K562 (cell line): ENCODE results near the gene RNPEPL1. TPM values are rescaled to one million over a fixed set of nuclear protein-coding genes. Genes with fewer than 3 reads are reported as not detected.
"Not testable (repeated sequence)": the region's sequence is repeated elsewhere in the genome, so short reads cannot be mapped to it uniquely, and the experiment has no call there.

Source experiments
- ATAC-seq: fragments of 200-7000 bp; cut with Tn5 transposase; 3 replicates; pipeline ENCODE4 v1.9.1; 2020; ENCODE audit warnings: moderate library complexity
- BruUV-seq: library from RNA; stranded (reverse); fragments of 400-500 nt; replicated peaks from 2 replicates; lab custom pipeline; 2021; lab: Mats Ljungman, UMichigan
- CTCF ChIA-PET: fragments of 300-600 bp; formaldehyde crosslinking; extraction: SDS; loops from one replicate; lab custom pipeline; 2021; ENCODE audit warnings: low intra/inter-chr PET ratio; lab: Yijun Ruan, JAX
- POLR2A ChIA-PET: fragments of 300-600, 350-650 bp; sonication (Branson Sonifier 250); formaldehyde crosslinking; extraction: SDS; loops from one replicate; lab custom pipeline; 2021; ENCODE audit warnings: antibody characterized with exemption, inconsistent platforms; lab: Yijun Ruan, JAX
- DNase-seq, 4 experiments: peaks; one replicate each; pipeline versions ENCODE4 v3.0.0 to v3.0.0-alpha.2; 2011 to 2018; ENCODE audit warnings: low spot score in 3 of 4, mixed read lengths in 3 of 4; ENCODE audit errors: extremely low read depth in 1 of 4
- FAIRE-seq: peaks from 2 replicates; lab custom pipeline; 2011; peaks lifted over from hg19 to GRCh38; lab: Jason Lieb, UNC
- H2AFZ ChIP-seq: 2 replicates; pipeline ENCODE4 v1.6.0; 2011; ENCODE audit warnings: low read depth, low read length, control low read depth, inconsistent platforms
- H3K27ac ChIP-seq: fragments of 200-600 bp; 3 replicates; pipeline ENCODE4 v1.8.0; 2011; ENCODE audit warnings: low read depth, mild to moderate bottlenecking, control low read depth, inconsistent platforms, low read length, moderate library complexity, mixed read lengths; ENCODE audit errors: extremely low read depth
- H3K27me3 ChIP-seq, 2 experiments: fragments of 300-600 bp in 1 of 2; 2 replicates in 1 of 2; 3 replicates in 1 of 2; pipeline versions ENCODE4 v1.6.0 to v1.8.0; 2011; ENCODE audit warnings: inconsistent platforms in 2 of 2, low read length in 2 of 2, mild to moderate bottlenecking in 1 of 2, mixed read lengths in 1 of 2, moderate library complexity in 1 of 2; ENCODE audit not compliant: control insufficient read depth in 2 of 2, insufficient read depth in 2 of 2
- H3K36me3 ChIP-seq: fragments of 300-600 bp; 3 replicates; pipeline ENCODE4 v1.8.0; 2011; ENCODE audit warnings: mild to moderate bottlenecking, low read length, inconsistent platforms; ENCODE audit not compliant: control insufficient read depth, insufficient read depth
- H3K4me1 ChIP-seq, 2 experiments: fragments of 200-600 bp in 1 of 2; replicated peaks in 1 of 2; 2 replicates in 1 of 2; 3 replicates in 1 of 2; pipeline versions ENCODE4 v1.5.1 to v1.8.0; 2011; ENCODE audit warnings: inconsistent platforms in 2 of 2, low read length in 2 of 2, mild to moderate bottlenecking in 1 of 2, mixed read lengths in 1 of 2, moderate library complexity in 1 of 2; ENCODE audit not compliant: control insufficient read depth in 2 of 2, insufficient read depth in 2 of 2
- H3K4me2 ChIP-seq: 2 replicates; pipeline ENCODE4 v1.6.1; 2011; ENCODE audit warnings: low read length, control low read depth, inconsistent platforms, mixed read lengths; ENCODE audit not compliant: insufficient read depth
- H3K4me3 ChIP-seq: fragments of 200-600 bp; sonication (generic), shearing (Covaris generic); 2 replicates; pipeline ENCODE4 v1.5.1; 2016; ENCODE audit warnings: control low read depth, inconsistent platforms
- H3K79me2 ChIP-seq: fragments of 200-600 bp; 3 replicates; pipeline ENCODE4 v1.8.0; 2011; ENCODE audit warnings: low read length, inconsistent platforms; ENCODE audit not compliant: control insufficient read depth, insufficient read depth
- H3K9ac ChIP-seq, 2 experiments: 2 replicates each; pipeline versions ENCODE4 v1.6.0 to v1.6.1; 2011; ENCODE audit warnings: low read depth in 2 of 2, low read length in 2 of 2, control low read depth in 1 of 2, inconsistent platforms in 1 of 2, mild to moderate bottlenecking in 1 of 2, mixed read lengths in 1 of 2; ENCODE audit not compliant: insufficient read depth in 1 of 2
- H3K9me1 ChIP-seq: one replicate; pipeline ENCODE4 v1.6.0; 2011; ENCODE audit warnings: inconsistent platforms, mild to moderate bottlenecking, low read length, moderate library complexity; ENCODE audit not compliant: control insufficient read depth, insufficient read depth
- H3K9me3 ChIP-seq: replicated peaks from 2 replicates; pipeline ENCODE4 v1.5.1; 2011; ENCODE audit warnings: low read depth, low read length, inconsistent platforms; ENCODE audit not compliant: control insufficient read depth, insufficient read depth
- H4K20me1 ChIP-seq: replicated peaks from 2 replicates; pipeline ENCODE4 v1.6.1; 2011; ENCODE audit warnings: low read length, inconsistent platforms, mixed read lengths; ENCODE audit not compliant: control insufficient read depth, insufficient read depth
- ARID2 ChIP-seq: fragments of 450-650 bp; IDR thresholded peaks from 2 replicates; pipeline ENCODE4 v1.6.1; 2017; ENCODE audit warnings: antibody characterized with exemption, mild to moderate bottlenecking
- CBX3 ChIP-seq, 2 experiments: IDR thresholded peaks; 1 replicate in 1 of 2; 2 replicates in 1 of 2; pipeline ENCODE4 v1.6.1; 2012; ENCODE audit warnings: inconsistent platforms in 2 of 2, low read length in 2 of 2, borderline replicate concordance in 1 of 2, control low read depth in 1 of 2
- DNMT1 ChIP-seq: fragments of 450-650 bp; IDR thresholded peaks from 2 replicates; pipeline ENCODE4 v1.6.1; 2016; ENCODE audit warnings: antibody characterized with exemption, mild to moderate bottlenecking
- E2F3 ChIP-seq: fragments of 250-450 bp; sonication (Bioruptor Pico); IDR thresholded peaks from 2 replicates; pipeline ENCODE4 v1.4.0; 2020; ENCODE audit warnings: mild to moderate bottlenecking
- FOSL1 ChIP-seq: fragments of 200-800 bp; sonication (Bioruptor generic); conservative IDR thresholded peaks from 2 replicates; pipeline ENCODE4 v1.6.1; 2016; ENCODE audit warnings: missing genetic modification characterization, missing compliant biosample characterization
- GTF2F1 ChIP-seq: IDR thresholded peaks from 2 replicates; pipeline ENCODE4 v1.6.1; 2011; ENCODE audit warnings: low read depth, low read length, improper control_type of control experiment
- MAZ ChIP-seq, 2 experiments: fragments of 450-650 bp in 1 of 2; sonication (generic) in 1 of 2; formaldehyde crosslinking; IDR thresholded peaks in 1 of 2; conservative IDR thresholded peaks in 1 of 2; 2 replicates each; pipeline versions ENCODE4 v1.4.0 to v1.5.0; 2020; ENCODE audit warnings: mild to moderate bottlenecking in 1 of 2, missing genetic modification reagents in 1 of 2
- NFRKB ChIP-seq: fragments of 450-650 bp; IDR thresholded peaks from 2 replicates; pipeline ENCODE4 v1.6.1; 2016; ENCODE audit warnings: low read depth
- SRSF7 ChIP-seq: fragments of 200-400 bp; formaldehyde crosslinking; optimal IDR thresholded peaks from 2 replicates; pipeline ENCODE3; 2017; ENCODE audit warnings: mild to moderate bottlenecking, low read depth, low read length
- STAT5A ChIP-seq: IDR thresholded peaks from 2 replicates; pipeline ENCODE4 v1.6.1; 2012; ENCODE audit warnings: low read length, inconsistent platforms, borderline replicate concordance
- ZNF263 ChIP-seq: sonication (generic); formaldehyde crosslinking; IDR thresholded peaks from 2 replicates; pipeline ENCODE4 v1.8.0; 2022; ENCODE audit warnings: mild to moderate bottlenecking, missing genetic modification reagents, borderline replicate concordance
- WGBS: fragments of 100-300 bp; shearing (Covaris generic); methylation state at CpG from one replicate; pipeline ENCODE4 v1.1.6; 2016; ENCODE audit warnings: low coverage, mixed read lengths; ENCODE audit not compliant: insufficient coverage; ENCODE audit errors: missing lambda C conversion rate; 5-methylcytosine and 5-hydroxymethylcytosine counted together
- in situ Hi-C: fragments of 300-500 bp; cut with MboI; formaldehyde crosslinking; loops from 4 replicates; pipeline ENCODE4 v1.15.0; 2018; ENCODE audit warnings: inconsistent platforms, mixed read lengths
- intact Hi-C: fragments of 100-400 bp; cut with micrococcal nuclease; formaldehyde crosslinking; loops from 2 replicates; pipeline ENCODE4 v1.14.2; 2022
- polyA plus RNA-seq, 8 experiments: library from polyadenylated mRNA; depleted of rRNA in 4 of 8; stranded (reverse) in 5 of 8; unstranded in 3 of 8; fragments of >200 nt; fragmentation: Nextera tagmentation in 2 of 8; fragmentation: Illumina TruSeq in 1 of 8; extraction: Ambion mirVana in 2 of 8; extraction: Trizol in 1 of 8; gene quantifications; 2 replicates each; pipeline versions ENCODE4 v1.2.1 to v1.2.3, GENCODE V29; 2011 to 2014; ENCODE audit warnings: inconsistent platforms in 1 of 8, missing spikeins in 1 of 8
- total RNA-seq, 7 experiments: library from RNA; depleted of rRNA in 6 of 7; stranded (reverse); fragments of >200 nt in 6 of 7; fragmentation: Illumina TruSeq in 2 of 7; extraction: Trizol in 2 of 7; gene quantifications; 2 replicates each; pipeline versions ENCODE4 v1.2.1 to v1.2.3, GENCODE V29; 2011 to 2021; ENCODE audit warnings: low replicate concordance in 1 of 7

Gene RNPEPL1
- total and polyA plus RNA-seq, 9 of the 15 experiments (the other 6 are each of a cell fraction or from before 2014, with no cell fraction given) = 0.07 to 38.7 (median 5.6) TPM

DNA sequence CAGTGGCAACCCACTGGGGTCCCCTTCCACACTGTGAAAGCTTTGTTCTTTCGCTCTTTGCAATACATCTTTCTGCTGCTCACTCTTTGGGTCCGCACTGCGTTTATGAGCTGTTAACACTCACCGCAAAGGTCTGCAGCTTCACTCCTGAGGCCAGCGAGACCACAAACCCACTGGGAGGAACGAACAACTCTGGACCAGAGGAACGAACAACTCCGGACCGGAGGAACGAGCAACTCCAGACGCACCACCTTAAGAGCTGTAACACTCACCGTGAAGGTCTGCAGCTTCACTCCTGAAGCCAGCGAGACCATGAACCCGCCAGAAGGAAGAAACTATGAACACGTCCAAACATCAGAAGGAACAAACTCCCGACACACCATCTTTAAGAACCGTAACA, 29.2 kb upstream of the RNPEPL1 start:
- ATAC-seq, H3K4me1 ChIP-seq, H4K20me1 ChIP-seq, H3K4me2 ChIP-seq, POLR2A ChIA-PET, H3K27ac ChIP-seq, H3K27me3 ChIP-seq, FAIRE-seq, in situ Hi-C loops, H3K4me3 ChIP-seq, H3K9me1 ChIP-seq, DNase-seq, H3K79me2 ChIP-seq, H2AFZ ChIP-seq, intact Hi-C loops, BruUV-seq, CTCF ChIA-PET, H3K9ac ChIP-seq, H3K9me3 ChIP-seq: not testable (repeated sequence)
- peaks cover 30% of the 10 kb centered on the region; the same call in 2 of the 3 replicates for H3K36me3 ChIP-seq
- 95% methylated on average over 16 of the region's 17 CpGs for WGBS

DNA sequence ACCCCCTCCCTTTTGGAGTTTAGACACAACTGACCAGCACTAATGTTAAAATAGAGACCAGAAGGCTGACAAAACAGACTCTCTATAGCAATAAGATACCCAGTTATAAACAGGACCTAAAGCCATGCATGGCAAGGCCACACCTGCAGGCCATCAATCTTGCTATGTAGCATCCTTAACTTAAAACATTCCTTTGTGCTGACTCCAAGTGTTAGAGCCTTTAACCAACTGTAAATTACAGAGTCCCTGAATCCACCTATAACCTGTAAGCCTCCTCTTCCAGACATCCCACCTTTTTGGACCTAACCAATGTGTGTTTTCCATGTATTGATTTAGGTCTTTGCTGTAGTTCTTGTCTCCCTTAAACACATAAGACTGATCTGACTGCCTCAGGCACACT, 28.4 kb upstream of the RNPEPL1 start:
- FAIRE-seq = no peak
- no peak for DNase-seq
- Histone ChIP-seq H3K27ac (no peak overlapping the region), H4K20me1 (no peaks in the 10 kb centered on the region), H3K4me1 (no peaks in the 10 kb centered on the region), H3K4me3 (no peak overlapping the region), H3K9me1 (no peaks in the 10 kb centered on the region), H3K79me2 (no peaks in the 10 kb centered on the region), H3K9me3 (peaks cover 3% of the 10 kb centered on the region), H2AFZ (no peak overlapping the region), H3K9ac (no peak overlapping the region), H3K27me3 (no peaks in the 10 kb centered on the region), H3K4me2 (no peak overlapping the region), H3K36me3 (peaks cover 27% of the 10 kb centered on the region; the same call in 2 of the 3 replicates)
- BruUV-seq = no TSS peak
- intact Hi-C loops = no loop called here
- in situ Hi-C loops = no loop called here
- TF ChIP-seq MAZ (CRISPR knock-in tag; conservative IDR thresholded peaks at IDR 0.05 in 1 of 2, IDR thresholded peaks at IDR 0.05 in 1 of 2) (no peak), E2F3 (CRISPR knock-in tag) (no peak), NFRKB (no peak), CBX3 (IDR thresholded peaks at IDR 0.05; ENCODE audit: borderline replicate concordance in 1 of 2, low read length in 2 of 2) (no peak), FOSL1 (tag) (no peak), ARID2 (no peak), DNMT1 (no peak), ZNF263 (no peak), GTF2F1 (no peak), SRSF7 (no peak), STAT5A (no peak)
- ChIA-PET POLR2A (no interaction called here), CTCF (no interaction called here)
- ATAC-seq = no peak
